Measurements from ENCODE around the gene ETV3L.

ETV3L gene

GRCh38 chr1:157142765-157143423 lies 43.3 kb upstream of the ETV3L start:
- no peak for DNase-seq
- TF ChIP-seq, protein P1, sequence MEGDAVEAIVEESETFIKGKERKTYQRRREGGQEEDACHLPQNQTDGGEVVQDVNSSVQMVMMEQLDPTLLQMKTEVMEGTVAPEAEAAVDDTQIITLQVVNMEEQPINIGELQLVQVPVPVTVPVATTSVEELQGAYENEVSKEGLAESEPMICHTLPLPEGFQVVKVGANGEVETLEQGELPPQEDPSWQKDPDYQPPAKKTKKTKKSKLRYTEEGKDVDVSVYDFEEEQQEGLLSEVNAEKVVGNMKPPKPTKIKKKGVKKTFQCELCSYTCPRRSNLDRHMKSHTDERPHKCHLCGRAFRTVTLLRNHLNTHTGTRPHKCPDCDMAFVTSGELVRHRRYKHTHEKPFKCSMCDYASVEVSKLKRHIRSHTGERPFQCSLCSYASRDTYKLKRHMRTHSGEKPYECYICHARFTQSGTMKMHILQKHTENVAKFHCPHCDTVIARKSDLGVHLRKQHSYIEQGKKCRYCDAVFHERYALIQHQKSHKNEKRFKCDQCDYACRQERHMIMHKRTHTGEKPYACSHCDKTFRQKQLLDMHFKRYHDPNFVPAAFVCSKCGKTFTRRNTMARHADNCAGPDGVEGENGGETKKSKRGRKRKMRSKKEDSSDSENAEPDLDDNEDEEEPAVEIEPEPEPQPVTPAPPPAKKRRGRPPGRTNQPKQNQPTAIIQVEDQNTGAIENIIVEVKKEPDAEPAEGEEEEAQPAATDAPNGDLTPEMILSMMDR (IDR thresholded peaks at IDR 0.05; ENCODE audit: low read depth, low read length, missing control alignments) = no peak
- Histone ChIP-seq H3K27me3 (replicated peaks) (no peaks in the 10 kb centered on the region), H3K4me3 (ENCODE audit: low read depth, low read length) (no peak overlapping the region), H3K27ac (no peak overlapping the region), H3K36me3 (replicated peaks) (no peaks in the 10 kb centered on the region)
- in situ Hi-C loops (cut with HindIII; ENCODE audit: low pct_ligation_motif_present, low sequenced_read_pairs) = no loop called here

DNA sequence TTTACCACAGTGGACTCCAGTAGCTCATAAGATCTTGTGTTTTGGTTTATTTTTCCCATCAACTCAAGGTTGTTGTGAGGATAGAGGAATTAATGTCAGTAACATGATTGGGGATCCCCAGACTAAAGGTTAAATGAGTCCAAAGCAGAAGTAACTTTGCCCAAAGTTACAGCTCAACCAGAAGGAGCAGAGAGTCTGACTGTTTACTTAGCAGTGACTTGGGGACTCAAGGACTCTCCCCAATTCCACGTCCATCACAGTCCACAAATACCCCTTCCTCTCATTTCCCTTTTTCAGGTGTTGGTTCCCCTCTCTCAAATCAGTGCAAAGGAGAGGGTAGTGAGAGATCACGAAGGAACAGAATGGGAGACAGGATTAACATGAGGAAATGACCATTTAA lies 42.6 kb upstream of the ETV3L start:
- H3K27ac ChIP-seq = no peak overlapping the region
- H3K36me3 ChIP-seq (replicated peaks) = no peaks in the 10 kb centered on the region
- DNase-seq = no peak
- no peaks in the 10 kb centered on the region for H3K27me3 ChIP-seq (replicated peaks)
- in situ Hi-C loops (cut with HindIII; ENCODE audit: low pct_ligation_motif_present, low sequenced_read_pairs) = no loop called here
- H3K4me3 ChIP-seq (ENCODE audit: low read depth, low read length) = no peak overlapping the region
- TF ChIP-seq, protein P1 (IDR thresholded peaks at IDR 0.05; ENCODE audit: low read depth, low read length, missing control alignments) = no peak

GRCh38 chr1:157141212-157141855 lies 41.7 kb upstream of the ETV3L start:
- in situ Hi-C loops (cut with HindIII; ENCODE audit: low pct_ligation_motif_present, low sequenced_read_pairs) = no loop called here
- TF ChIP-seq, protein P1 (IDR thresholded peaks at IDR 0.05; ENCODE audit: low read depth, low read length, missing control alignments) = no peak
- Histone ChIP-seq H3K27me3 (replicated peaks) (no peaks in the 10 kb centered on the region), H3K4me3 (ENCODE audit: low read depth, low read length) (no peak overlapping the region), H3K36me3 (replicated peaks) (no peaks in the 10 kb centered on the region), H3K27ac (no peak overlapping the region)
- no peak for DNase-seq

GRCh38 chr1:157140063-157140588 lies 40.5 kb upstream of the ETV3L start:
- in situ Hi-C loops (cut with HindIII; ENCODE audit: low pct_ligation_motif_present, low sequenced_read_pairs) = no loop called here
- H3K27me3 ChIP-seq (replicated peaks) = no peaks in the 10 kb centered on the region
- H3K27ac ChIP-seq = no peak overlapping the region
- H3K4me3 ChIP-seq (ENCODE audit: low read depth, low read length) = no peak overlapping the region
- TF ChIP-seq, protein P1 (IDR thresholded peaks at IDR 0.05; ENCODE audit: low read depth, low read length, missing control alignments) = no peak
- peaks cover 9% of the 10 kb centered on the region for H3K36me3 ChIP-seq (replicated peaks)
- DNase-seq = no peak

GRCh38 chr1:157139052-157139715 lies 39.6 kb upstream of the ETV3L start:
- DNase-seq = no peak
- TF ChIP-seq, protein P1 (IDR thresholded peaks at IDR 0.05; ENCODE audit: low read depth, low read length, missing control alignments) = no peak
- peak overlapping the region; percentile 96 for H3K27ac ChIP-seq
- in situ Hi-C loops (cut with HindIII; ENCODE audit: low pct_ligation_motif_present, low sequenced_read_pairs) = no loop called here
- H3K27me3 ChIP-seq (replicated peaks) = no peaks in the 10 kb centered on the region
- peaks cover 17% of the 10 kb centered on the region for H3K36me3 ChIP-seq (replicated peaks)
- peak overlapping the region; percentile 93 for H3K4me3 ChIP-seq (ENCODE audit: low read depth, low read length)

All from brain microvascular endothelial cell (primary cell).